Left kidney (tissue), 2 donors: ENCODE measurements around the gene DAPK3. TPM values are rescaled to one million over a fixed set of nuclear protein-coding genes. Genes with fewer than 3 reads are reported as not detected.
A peak's percentile ranks its signal among the peaks of the same experiment; 100 is the strongest.
"Not testable (repeated sequence)": the region's sequence is repeated elsewhere in the genome, so short reads cannot be mapped to it uniquely, and the experiment has no call there.

Source experiments
- DNase-seq: peaks from one replicate; pipeline ENCODE4 v3.0.0-alpha.2; 2013
- polyA plus RNA-seq: library from polyadenylated mRNA; unstranded; fragments of 120-200 nt; gene quantifications from one replicate; pipeline ENCODE4 v1.2.1, GENCODE V29; 2013; ENCODE audit not compliant: insufficient read length

DAPK3 gene
- polyA plus RNA-seq, 1 donor, result 34.6 TPM

- no peak for DNase-seq
Observed at GRCh38 chr19:3979674-3980352, 8.9 kb upstream of the DAPK3 start.

DNA sequence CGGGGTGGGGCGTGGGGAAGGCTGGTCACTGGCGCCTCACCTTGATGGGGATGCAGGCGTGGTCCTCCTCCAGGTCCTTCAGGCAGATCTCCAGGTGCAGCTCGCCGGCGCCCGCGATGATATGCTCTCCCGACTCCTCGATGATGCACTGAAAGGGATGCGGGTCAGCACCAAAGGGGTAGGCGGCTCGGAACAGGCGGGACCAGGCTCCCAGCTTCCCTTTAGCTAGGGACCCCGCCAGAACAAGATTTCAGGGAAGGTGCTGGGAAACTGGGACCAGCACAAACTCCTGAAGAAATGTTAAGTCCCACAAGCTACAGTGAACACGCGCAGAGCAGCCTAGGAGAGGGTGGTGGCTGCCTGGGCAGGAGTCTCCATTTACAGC, 8.4 kb upstream of the DAPK3 start:
- no peak for DNase-seq

- DNase-seq, result no peak
Observed at GRCh38 chr19:3978145-3978544, 7.2 kb upstream of the DAPK3 start.

- no peak for DNase-seq
Observed at GRCh38 chr19:3977242-3978143, 6.6 kb upstream of the DAPK3 start.

- no peak for DNase-seq
Observed at GRCh38 chr19:3976495-3977241, 5.8 kb upstream of the DAPK3 start.

DNA sequence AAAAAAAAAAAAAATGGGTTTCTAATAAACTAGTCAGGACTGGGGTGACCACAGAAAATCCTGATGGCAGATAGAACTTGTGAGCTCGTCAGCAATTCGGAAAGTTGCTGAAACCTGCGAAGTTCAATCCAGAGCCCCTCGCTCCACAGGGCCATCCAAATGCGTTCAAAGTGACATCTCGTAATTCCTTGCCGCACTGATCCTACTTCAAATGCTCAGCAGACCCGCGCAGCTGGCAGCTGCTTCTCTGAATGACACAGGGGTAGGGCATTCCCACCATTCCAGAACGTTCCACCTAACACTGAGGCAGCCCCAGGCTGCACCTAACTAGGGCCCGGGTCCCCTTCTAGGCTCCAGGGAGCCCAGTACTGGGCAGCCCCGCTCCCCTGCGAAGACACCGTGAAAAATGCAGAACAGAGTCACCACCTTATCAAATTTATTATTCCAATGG, 4.8 kb upstream of the DAPK3 start:
- no peak for DNase-seq

GRCh38 chr19:3975144-3975543, 4.2 kb upstream of the DAPK3 start:
- DNase-seq, result no peak

GRCh38 chr19:3970313-3970807, 539 bp downstream of the DAPK3 start:
- no peak for DNase-seq

- peak; percentile 13 for DNase-seq
Observed at GRCh38 chr19:3969435-3970312, 1.2 kb downstream of the DAPK3 start.

DNA sequence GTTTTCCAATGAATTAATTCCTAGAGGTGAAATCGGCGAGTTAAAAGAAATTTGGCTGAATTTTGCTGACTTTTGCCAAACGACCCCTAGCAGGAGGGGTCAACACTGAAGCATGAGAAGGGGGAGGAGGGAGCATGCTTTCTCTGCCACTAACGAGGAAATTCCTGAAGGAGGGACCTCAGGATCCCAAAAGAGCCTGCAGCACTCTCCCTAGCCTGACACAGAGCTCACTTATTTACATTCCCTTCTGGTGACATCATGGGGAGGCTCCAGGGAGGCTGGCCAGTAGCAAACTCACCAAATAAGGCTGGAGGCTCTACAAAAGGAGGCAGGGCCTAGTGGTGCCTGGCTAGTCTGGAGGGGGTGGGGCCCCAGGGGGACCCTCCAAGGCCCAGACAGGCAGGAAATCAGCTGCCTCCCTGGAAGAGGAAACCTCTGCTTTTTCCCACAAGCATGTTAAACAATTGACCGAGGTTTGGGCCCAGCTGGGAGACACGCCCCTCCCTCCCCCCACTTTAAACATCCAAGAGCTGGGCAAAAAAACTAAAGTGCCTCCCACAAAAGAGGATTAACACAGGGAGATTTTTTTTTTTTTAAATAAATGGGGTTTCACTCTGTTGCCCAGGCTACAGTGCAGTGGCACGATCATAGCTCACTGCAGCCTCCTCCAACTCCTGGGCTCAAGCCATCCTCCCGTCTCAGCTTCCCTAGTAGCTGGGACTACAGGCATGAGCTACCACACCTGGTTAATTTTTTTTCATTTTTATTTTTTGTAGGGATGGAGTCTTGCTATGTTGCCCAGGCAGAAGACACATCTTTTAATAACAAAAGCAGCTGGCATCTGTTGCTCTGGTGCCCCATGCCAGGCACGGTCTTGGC, 2.1 kb downstream of the DAPK3 start:
- DNase-seq, result peak; percentile 90

DNA sequence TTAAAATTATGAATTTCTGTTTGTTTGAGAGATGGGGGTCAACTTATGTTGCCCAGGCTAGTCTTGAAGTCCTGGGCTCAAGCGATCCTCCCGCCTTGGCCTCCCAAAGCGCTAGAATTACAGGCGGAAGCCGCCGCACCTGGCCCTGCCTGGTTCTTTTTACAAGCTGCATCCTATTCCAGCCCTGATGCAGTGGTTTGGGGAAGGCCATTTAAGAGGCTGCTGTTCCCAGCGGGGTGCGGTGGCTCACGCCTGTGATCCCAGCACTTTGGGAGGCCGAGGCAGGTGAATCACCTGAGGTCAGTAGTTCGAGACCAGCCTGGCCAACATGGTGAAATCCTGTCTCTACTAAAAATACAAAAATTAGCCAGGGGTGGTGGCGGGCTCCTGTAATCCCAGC, 2.9 kb downstream of the DAPK3 start:
- DNase-seq, result not testable (repeated sequence)

DNA sequence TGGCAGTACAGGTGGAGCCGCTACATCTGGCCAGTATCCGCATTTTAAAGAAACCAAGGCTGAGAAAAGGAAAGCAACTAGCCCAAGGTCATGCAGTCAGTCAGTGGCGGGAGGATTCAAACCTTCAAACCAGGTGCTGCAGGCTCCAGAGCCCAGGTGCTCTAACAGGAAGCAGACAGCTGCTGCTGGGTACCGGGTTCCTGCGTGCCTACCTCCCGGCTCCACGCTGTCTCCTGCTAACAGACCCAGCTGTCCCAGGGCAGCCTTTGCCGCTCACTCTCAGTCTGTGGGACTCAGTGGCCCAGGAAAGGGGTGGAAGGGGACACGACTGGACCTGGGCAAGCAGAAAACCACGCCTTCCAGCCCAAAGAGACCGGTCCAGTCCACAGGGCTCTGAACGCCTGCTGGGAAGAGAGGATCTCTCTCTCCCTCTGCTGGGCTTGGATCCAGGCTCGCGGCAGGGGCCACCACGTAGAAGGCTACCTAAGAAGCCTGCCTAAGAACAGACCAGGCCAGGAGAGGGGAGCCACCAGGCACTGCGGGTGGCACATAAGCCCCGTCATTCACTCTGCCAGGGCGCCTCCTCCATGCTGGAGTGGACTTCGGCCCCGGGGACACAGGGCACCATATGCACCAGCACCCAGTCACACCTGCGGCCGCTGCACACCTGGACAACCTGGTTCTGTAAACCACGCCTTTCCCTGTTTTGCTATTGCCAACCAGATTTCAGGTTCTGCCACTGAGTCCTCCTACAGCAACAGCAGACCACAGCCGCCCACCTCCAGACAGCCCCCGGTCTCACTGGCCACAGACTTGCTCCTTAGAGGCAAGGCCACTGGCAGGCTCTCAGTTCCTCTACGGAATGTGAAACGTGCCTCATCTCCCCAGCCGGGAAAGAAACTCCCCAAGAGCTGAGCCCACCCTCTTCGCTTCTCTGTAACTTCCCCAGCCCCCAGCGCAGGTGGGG, 4.6 kb downstream of the DAPK3 start:
- no peak for DNase-seq

- no peak for DNase-seq
Observed at GRCh38 chr19:3964256-3965194, 6.4 kb downstream of the DAPK3 start.

DNA sequence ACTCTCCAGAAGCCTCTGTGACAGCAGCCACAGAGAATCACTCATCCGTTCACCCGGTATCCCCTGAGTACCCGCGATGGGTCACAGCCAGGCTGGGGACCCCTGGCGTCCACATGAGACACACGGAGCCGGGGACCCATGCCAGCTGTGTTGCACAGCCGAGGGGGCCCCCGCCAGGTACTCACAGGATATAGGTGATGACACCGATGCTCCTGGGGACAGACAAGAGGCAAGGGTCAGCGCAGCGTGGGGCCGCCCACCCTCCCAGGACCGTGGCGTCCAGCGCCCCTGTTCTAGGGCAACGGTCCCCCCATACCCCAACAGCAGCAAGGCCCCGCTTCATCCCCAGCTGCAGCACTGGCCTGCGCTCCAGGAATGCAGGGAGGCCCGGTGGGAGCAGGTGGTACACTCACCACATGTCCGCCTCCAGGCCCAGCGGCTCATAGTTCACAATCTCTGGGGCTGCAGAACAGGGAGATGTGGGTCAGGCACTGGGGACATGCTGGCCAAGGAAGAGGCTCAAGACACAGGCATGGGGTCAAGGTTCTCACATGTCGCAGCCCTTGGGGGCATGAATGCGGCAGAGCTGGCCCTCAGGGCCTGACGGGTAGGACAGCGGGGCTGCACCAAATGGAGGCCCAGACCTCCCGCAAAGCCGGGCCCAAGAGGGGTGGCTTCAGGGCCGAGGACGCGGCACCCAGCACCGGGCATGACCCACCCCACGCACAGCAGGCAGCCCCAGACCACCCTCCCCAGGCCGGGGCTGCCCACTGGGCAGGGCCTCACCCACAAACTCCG, 7.2 kb downstream of the DAPK3 start:
- DNase-seq, result no peak

- DNase-seq, result no peak
Observed at GRCh38 chr19:3961007-3961406, 9.9 kb downstream of the DAPK3 start.

DNA sequence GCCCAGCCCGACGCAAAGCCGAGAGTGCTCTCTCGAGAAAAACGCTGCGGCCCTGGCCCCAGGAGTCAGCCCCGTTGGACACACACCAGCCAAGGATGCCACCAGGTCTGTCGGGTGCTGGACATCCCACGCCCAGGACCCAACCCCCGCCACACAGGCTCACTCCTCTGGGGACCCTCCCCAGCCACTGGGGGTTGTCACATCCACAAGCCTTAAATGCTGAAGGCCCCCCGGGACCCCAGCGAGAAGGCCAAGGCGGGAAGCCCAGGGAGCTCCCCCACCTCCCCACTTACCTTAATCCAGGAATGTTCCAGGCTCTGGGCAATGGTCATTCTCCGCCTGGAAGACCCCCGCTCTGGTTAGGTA, 11.2 kb downstream of the DAPK3 start:
- no peak for DNase-seq
